GM19238 (cell line): Measurements from ENCODE around the gene CDCA5.

ENCODE experiments used
- DNase-seq: peaks from one replicate; pipeline ENCODE4 v3.0.0; 2011; ENCODE audit warnings: low spot score; ENCODE audit not compliant: insufficient read length

CDCA5 gene

GRCh38 chr11:65107078-65107477 lies 23.2 kb upstream of the CDCA5 start:
- DNase-seq = no peak

DNA sequence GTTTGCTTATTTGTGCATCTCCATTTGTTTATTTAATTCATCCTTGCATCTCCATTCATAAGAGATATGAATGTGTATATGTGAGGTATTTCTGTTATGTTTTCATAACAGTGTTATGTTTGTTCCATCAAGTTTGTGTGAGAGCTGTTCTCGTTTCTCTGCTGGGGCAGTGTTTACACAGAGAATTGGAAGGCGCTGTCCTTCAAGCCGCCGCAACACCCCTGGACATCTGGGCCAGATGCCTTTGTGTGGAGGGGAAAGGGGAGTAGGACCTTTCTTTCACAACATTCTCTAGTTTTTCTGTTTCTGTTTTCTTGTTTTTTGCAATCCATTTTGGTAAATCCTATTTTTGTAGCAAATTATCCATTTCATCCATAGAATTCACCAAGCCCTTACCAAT lies 20.8 kb upstream of the CDCA5 start:
- DNase-seq = no peak

- no peak for DNase-seq
These were observed 19.6 kb upstream of the CDCA5 start for GRCh38 chr11:65103476-65103875.

GRCh38 chr11:65102142-65103095 lies 18.6 kb upstream of the CDCA5 start:
- no peak for DNase-seq

DNA sequence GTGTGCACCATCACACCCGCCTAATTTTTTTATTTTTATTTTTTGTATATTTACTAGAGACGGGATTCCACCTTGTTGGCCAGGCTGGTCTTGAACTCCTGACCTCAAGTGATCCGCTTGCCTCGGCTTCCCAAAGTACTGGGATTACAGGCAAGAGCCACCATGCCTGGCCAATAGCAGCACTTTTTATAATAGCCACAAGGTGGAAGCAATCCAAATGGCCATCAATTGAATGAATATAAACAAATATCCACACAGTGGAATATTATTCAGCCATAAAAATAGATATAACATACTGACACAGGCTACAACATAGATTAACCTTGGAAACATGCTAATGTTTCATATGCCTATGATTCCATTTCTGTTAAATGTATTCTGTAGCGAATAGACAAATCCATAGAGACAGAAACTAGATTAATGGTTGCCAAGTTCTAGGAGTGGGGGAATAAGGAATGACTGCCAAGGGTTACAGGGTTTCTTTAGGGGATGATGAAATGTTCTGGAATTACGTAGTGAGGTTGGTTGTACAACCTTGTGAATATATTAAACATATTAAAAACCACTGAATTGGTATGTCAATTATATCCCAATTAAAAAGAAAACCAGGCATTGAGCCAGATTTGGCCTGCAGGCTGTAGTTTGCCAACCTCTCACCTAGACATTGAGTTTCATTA lies 17.0 kb upstream of the CDCA5 start:
- DNase-seq = no peak

DNA sequence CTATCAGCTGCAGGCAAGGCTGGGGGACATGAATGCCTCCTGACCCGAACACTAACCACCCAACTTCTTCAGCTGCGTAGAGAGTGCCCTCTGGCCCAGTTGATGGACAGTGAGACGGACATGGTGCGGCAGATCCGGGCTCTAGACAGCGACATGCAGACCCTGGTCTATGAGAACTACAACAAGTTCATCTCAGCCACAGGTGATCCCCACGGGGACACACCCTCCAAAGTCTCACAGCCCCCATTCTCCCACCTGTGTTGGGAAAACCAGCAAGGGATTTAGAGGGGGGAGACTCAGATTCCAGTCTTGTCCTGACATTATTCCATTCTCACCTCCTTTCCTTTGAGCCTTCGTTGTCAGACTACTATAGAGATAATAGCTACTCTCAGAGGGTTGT lies 13.1 kb upstream of the CDCA5 start:
- DNase-seq = no peak

GRCh38 chr11:65095974-65096806 lies 12.3 kb upstream of the CDCA5 start, which contains the start of gene VPS51:
Gene VPS51, plus strand, starts transcription at chr11:65096214. Its CDS starts 37 bp downstream, at chr11:65096251.
- DNase-seq = peak; percentile 92

GRCh38 chr11:65095427-65095826 lies 11.6 kb upstream of the CDCA5 start:
- DNase-seq = no peak

DNA sequence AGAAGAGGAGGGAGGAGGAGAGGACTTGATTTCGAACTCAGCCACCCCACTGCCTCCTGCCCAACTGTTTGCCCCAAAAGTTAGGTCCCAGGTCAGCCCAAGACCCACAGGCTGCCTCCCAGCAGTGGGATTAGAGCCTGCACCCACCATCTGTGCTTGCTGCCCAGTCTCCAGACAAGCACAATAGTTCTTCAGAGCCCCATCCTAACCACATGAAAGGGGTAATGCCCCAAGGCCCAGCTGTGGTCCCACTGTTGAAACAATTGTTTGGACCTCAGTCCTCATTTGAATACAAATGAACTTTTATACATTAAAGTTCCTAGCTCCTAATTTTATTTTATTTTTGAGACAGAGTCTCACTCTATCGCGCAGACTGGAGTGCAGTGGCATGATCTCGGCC lies 6.8 kb upstream of the CDCA5 start:
- DNase-seq = no peak

- no peak for DNase-seq
These were observed 5.8 kb upstream of the CDCA5 start for GRCh38 chr11:65089621-65090020.

DNA sequence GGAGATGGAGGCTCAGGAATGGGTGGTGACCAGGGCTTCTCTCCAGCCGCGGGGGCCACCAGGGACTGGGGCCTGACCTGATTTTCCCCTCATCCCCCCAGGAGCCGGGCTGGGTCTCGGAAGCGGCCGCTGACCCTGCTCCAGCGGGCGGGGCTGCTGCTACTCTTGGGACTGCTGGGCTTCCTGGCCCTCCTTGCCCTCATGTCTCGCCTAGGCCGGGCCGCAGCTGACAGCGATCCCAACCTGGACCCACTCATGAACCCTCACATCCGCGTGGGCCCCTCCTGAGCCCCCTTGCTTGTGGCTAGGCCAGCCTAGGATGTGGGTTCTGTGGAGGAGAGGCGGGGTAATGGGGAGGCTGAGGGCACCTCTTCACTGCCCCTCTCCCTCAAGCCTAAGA lies 4.0 kb upstream of the CDCA5 start:
- no peak for DNase-seq

DNA sequence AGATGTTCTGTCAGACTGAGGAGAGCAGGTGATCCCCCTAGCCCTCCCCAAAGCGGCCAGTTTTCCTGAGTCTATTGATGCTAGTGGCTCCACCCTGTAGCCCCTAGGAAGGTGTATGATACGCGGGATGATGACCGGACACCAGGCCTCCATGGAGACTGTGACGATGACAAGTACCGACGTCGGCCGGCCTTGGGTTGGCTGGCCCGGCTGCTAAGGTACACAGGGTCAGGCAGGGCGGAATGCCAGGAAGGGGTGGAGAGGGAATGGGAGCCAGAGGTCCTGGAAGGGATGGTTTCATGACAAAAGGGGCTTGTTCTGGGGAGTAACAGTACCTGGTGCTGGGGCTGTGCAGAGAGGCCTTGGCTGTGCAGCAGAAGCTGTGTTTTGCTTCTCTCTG lies 3.4 kb upstream of the CDCA5 start:
- DNase-seq = no peak

DNA sequence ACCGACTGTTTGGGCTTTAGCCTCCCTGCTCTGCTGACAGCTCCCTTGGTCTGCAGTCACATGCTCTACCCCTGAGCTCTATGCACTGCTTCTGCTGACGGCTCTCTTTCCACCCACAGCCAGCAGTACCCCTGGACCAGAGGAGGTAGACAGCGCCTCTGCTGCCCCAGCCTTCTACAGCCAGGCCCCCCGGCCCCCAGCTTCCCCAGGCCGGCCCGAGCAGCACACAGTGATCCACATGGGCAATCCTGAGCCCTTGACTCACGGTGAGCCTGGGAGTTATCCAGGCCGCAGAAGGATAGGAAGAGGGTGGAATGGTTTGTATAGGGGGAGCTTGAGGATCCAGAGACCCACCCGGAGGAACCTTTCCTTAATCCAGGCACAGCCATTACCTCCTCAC lies 3.0 kb upstream of the CDCA5 start:
- no peak for DNase-seq

GRCh38 chr11:65085446-65085845 lies 1.6 kb upstream of the CDCA5 start:
- no peak for DNase-seq

GRCh38 chr11:65084598-65085375 lies 947 bp upstream of the CDCA5 start:
- no peak for DNase-seq

DNA sequence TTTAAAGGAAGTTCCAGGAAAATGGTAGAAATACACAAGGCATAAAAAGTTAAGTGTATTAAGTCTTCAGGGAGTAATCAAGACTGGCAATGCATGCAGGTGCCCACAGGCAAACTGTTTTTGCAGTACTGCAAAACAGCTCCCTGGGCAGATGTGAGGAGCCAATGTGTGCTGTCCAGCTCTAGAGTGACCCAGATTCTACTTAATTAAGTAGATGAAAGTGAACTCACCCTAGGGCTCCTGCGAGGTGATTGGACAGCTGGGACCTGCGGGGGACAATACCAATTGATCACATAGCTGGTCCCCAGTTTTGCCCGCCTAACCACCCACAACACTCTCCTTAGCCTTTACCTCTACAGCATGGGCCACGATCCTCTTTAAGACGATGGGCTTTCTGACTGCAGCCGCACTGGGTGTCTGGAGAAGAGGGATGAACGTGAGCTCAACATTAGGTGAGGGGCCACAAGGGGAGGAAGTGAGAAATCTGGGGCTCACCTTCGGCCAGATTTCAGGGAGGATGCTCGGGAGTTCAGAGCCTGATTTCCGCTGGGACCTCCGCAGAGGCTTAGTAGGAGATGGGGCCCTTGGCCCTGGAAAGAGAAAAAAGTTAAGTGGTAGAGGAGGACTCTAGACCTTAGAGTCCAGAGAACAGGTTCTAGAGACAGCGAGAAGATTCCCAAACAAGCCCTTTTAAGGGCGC lies 556 bp downstream of the CDCA5 start:
- no peak for DNase-seq

GRCh38 chr11:65078786-65079342 lies 5.0 kb downstream of the CDCA5 start:
- DNase-seq = no peak

- peak; percentile 57 for DNase-seq
These were observed 5.7 kb downstream of the CDCA5 start for GRCh38 chr11:65078151-65078550.

- DNase-seq = no peak
These were observed 6.4 kb downstream of the CDCA5 start for GRCh38 chr11:65077451-65077850.

DNA sequence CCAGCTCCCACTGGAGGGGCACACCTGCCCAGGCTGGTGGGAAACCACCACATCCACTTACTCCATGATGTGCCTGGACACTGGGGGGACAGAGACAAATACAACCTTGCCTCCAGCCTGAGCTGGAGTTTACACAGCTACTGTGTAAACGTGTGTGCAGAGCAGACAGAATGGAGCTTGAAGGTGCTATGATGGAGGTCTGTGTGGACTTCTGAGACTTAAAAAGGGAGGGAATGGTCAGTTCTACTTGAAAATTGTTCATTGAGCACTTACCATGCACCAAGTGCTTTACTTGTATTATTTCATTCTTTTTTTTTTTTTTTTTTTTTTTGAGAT lies 11.2 kb downstream of the CDCA5 start:
- no peak for DNase-seq
